Measurements from ENCODE around the gene ZNF330. TPM values are rescaled to one million over a fixed set of nuclear protein-coding genes. Genes with fewer than 3 reads are reported as not detected.

Gene ZNF330
- polyA plus RNA-seq, 3 donors: 21.6 to 38.9 (median 27.7) TPM

DNA sequence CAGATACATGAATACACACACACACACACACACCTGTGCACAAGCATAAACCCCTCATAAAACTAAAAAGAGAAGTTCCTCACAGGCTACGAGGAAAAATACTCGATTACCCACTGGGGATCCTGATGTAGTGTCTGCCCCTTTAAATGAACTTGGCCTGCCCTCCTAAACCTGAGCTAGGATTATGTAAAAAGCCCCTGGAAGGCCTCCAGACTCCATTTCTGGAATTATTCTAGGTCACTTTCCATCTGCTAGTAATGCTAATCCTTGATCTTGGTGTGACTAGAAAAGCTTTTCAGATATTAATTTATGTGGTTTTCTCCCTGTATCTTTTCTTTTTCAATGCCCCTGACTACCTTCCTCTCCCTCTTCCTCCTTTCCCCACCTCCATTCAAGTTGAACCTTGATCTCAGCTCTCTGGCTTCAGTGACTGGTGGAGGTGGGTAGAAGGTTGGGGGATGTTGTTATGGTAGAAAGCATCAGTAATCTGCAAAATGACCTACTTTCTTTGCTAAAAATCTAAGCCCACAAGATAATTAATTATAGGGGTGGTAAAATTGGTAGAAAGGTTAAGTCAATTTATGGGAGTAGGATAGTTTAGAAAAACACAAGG is 25.5 kb upstream of the ZNF330 start:
- 36% methylated on average over 2 of the region's 2 CpGs for WGBS (ENCODE audit: insufficient coverage)
- peaks cover 0 to 3% (median 0%) of the 10 kb centered on the region in 3 donors for H3K27me3 Mint-ChIP-seq (ENCODE audit: low read depth in 3 of 3)

DNA sequence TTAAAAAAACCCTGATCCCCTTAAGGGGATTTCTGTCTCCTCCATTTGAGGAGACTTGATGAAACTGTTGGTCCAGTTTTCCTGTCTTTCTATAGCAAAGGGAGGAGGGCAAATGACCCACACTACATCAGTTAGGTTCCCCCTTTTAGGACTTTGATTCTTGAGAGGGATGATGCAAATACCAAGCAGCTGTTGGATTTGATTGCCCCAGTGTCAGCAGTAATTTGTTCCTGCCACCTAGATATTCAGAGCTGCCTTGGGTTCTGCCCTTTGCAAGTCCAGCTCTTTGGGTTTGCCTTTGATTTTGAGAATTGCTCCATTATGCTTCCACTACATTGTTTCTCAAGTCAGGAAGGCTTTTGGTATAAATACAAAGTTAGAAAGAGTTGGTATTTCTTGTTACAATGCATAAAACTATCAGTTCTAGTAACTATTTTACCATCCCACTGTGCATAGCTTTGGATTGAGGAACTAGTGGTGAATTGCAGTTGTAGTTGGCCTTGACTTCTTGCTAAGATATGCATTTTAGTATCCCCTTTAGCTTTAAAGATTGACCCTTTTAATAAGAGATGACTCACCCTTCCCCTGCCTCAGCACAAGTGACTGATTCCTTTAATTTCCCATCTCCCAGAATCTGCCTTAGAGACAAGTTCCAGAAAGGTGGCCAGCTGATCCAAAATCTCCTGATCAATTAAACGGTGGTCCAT is 24.3 kb upstream of the ZNF330 start:
- no peak overlapping the region for H2AFZ ChIP-seq (ENCODE audit: insufficient read depth, low read depth, low read length, poor library complexity, severe bottlenecking)
- intact Hi-C loops (cut with micrococcal nuclease): no loop called here
- no peak for DNase-seq

More for the DNA sequence above, 25.5 kb upstream of the ZNF330 start:
- H3K27me3 ChIP-seq (ENCODE audit: control insufficient read depth in 2 of 2, insufficient read depth in 2 of 2, low read length in 2 of 2): no peaks in the 10 kb centered on the region
- Mint-ChIP-seq H3K4me3 (no peak overlapping the region), H3K27ac (no peak overlapping the region), H3K36me3 (no peaks in the 10 kb centered on the region), H3K4me1 (no peaks in the 10 kb centered on the region), H3K9me3 (peaks cover 0 to 9% (median 2%) of the 10 kb centered on the region in 7 donors)
- TF ChIP-seq, protein P1, sequence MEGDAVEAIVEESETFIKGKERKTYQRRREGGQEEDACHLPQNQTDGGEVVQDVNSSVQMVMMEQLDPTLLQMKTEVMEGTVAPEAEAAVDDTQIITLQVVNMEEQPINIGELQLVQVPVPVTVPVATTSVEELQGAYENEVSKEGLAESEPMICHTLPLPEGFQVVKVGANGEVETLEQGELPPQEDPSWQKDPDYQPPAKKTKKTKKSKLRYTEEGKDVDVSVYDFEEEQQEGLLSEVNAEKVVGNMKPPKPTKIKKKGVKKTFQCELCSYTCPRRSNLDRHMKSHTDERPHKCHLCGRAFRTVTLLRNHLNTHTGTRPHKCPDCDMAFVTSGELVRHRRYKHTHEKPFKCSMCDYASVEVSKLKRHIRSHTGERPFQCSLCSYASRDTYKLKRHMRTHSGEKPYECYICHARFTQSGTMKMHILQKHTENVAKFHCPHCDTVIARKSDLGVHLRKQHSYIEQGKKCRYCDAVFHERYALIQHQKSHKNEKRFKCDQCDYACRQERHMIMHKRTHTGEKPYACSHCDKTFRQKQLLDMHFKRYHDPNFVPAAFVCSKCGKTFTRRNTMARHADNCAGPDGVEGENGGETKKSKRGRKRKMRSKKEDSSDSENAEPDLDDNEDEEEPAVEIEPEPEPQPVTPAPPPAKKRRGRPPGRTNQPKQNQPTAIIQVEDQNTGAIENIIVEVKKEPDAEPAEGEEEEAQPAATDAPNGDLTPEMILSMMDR (IDR thresholded peaks at IDR 0.05): no peak
- H3K9me3 ChIP-seq (replicated peaks in 1 of 2; ENCODE audit: control insufficient read depth in 1 of 2, insufficient read depth in 1 of 2, low read length in 2 of 2): no peaks in the 10 kb centered on the region
- intact Hi-C loops (cut with micrococcal nuclease): no loop called here
- H2AFZ ChIP-seq (ENCODE audit: insufficient read depth, low read depth, low read length, poor library complexity, severe bottlenecking): no peak overlapping the region
- H3K36me3 ChIP-seq (replicated peaks in 1 of 2; ENCODE audit: control insufficient read depth in 1 of 2, insufficient read depth in 2 of 2, low read length in 2 of 2): no peaks in the 10 kb centered on the region
- no peak for DNase-seq
- no peaks in the 10 kb centered on the region for H3K4me1 ChIP-seq (ENCODE audit: control insufficient read depth in 1 of 2, insufficient read depth in 2 of 2, low read length in 2 of 2)
- no peak overlapping the region for H3K4me2 ChIP-seq (replicated peaks; ENCODE audit: extremely low read depth, low read length, poor library complexity, severe bottlenecking)
- no peaks in the 10 kb centered on the region for H4K20me1 ChIP-seq (ENCODE audit: insufficient read depth, low read length)
- no peak overlapping the region for H3K27ac ChIP-seq (ENCODE audit: low read depth in 1 of 2, low read length in 2 of 2)
- no peak overlapping the region for H3K9ac ChIP-seq (ENCODE audit: insufficient read depth, low read length, poor library complexity, severe bottlenecking)
- H3K4me3 ChIP-seq (replicated peaks in 1 of 3; ENCODE audit: low read depth in 2 of 3, low read length in 3 of 3): no peak overlapping the region
- no peaks in the 10 kb centered on the region for H3K79me2 ChIP-seq (ENCODE audit: insufficient read depth, low read length)

More for the DNA sequence above, 24.3 kb upstream of the ZNF330 start:
- H3K4me1 Mint-ChIP-seq: no peaks in the 10 kb centered on the region
- Histone ChIP-seq H3K4me1 (ENCODE audit: control insufficient read depth in 1 of 2, insufficient read depth in 2 of 2, low read length in 2 of 2) (no peaks in the 10 kb centered on the region), H3K27me3 (ENCODE audit: control insufficient read depth in 2 of 2, insufficient read depth in 2 of 2, low read length in 2 of 2) (no peaks in the 10 kb centered on the region), H3K4me3 (replicated peaks in 1 of 3; ENCODE audit: low read depth in 2 of 3, low read length in 3 of 3) (no peak overlapping the region), H3K4me2 (replicated peaks; ENCODE audit: extremely low read depth, low read length, poor library complexity, severe bottlenecking) (no peak overlapping the region), H3K79me2 (ENCODE audit: insufficient read depth, low read length) (no peaks in the 10 kb centered on the region), H3K27ac (ENCODE audit: low read depth in 1 of 2, low read length in 2 of 2) (no peak overlapping the region), H4K20me1 (ENCODE audit: insufficient read depth, low read length) (no peaks in the 10 kb centered on the region), H3K9ac (ENCODE audit: insufficient read depth, low read length, poor library complexity, severe bottlenecking) (no peak overlapping the region), H3K9me3 (replicated peaks in 1 of 2; ENCODE audit: control insufficient read depth in 1 of 2, insufficient read depth in 1 of 2, low read length in 2 of 2) (no peaks in the 10 kb centered on the region), H3K36me3 (replicated peaks in 1 of 2; ENCODE audit: control insufficient read depth in 1 of 2, insufficient read depth in 2 of 2, low read length in 2 of 2) (no peaks in the 10 kb centered on the region)
- H3K36me3 Mint-ChIP-seq: no peaks in the 10 kb centered on the region
- H3K9me3 Mint-ChIP-seq: peaks cover 0 to 9% (median 2%) of the 10 kb centered on the region in 7 donors
- H3K4me3 Mint-ChIP-seq: no peak overlapping the region
- peaks cover 0 to 3% (median 0%) of the 10 kb centered on the region in 3 donors for H3K27me3 Mint-ChIP-seq (ENCODE audit: low read depth in 3 of 3)
- TF ChIP-seq, protein P1 (IDR thresholded peaks at IDR 0.05): no peak
- WGBS (ENCODE audit: insufficient coverage): no CpG with 5 or more reads among the region's 1 CpG
- H3K27ac Mint-ChIP-seq: no peak overlapping the region
